ENCODE results near the gene FKBP3. TPM values are rescaled to one million over a fixed set of nuclear protein-coding genes. Genes with fewer than 3 reads are reported as not detected.

FKBP3 gene
- 154 and 157 TPM in 2 replicates for total RNA-seq (2021)
- long read RNA-seq, transcript FKBP3-202 (7 exons, 1,346 nt): major isoform, 109 of 128 reads
- long read RNA-seq, partial matches to known transcripts: 18 of 128 reads
- long read RNA-seq, other reads (novel, unspliced or antisense): 1 of 128 reads

DNA sequence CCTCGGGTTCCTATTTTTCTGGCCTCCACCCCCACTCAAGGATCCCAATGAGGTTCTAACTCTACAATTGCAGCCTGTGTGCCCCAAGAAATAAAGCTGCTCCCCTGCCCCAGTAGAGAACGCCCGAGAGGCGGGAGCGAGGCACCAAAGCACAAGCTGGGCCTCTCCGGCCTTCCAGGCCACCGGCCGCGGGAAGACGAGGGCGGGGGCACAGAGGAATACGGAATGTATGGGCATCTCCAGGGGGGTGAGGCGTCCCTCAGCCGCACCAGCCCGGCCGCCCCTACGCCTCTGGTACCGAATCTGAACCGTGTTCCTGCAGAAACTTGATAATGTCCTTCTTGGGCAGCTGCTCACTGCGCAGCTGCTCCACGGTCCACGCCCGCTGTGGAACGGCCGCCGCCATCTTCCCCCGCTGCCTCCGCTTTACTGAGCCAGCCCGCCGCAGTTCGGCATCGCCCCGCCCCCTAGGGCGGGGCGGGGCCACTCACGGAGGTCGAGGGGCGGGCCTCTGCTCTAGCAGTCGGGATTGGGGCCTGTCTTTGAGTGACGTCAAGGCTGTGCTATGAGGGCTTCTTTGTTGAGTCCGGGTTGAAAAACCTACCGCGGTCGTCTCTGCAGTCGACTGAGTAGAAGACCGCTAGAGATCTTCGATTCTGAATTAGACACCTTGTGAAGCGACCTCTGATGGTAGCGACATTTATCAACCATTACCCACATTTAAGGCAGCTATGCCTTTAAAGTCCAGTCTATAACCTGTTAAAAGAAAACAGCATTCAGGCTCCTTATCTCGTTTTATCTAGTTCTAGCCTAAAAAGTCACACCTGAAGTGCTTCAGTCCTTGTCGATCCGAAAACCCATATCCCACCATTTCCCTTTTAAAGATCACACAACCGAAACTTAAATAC is at the start of gene FKBP3:
Gene FKBP3 (minus strand): TSS at position 431 of the 908 bp plus-strand sequence. CDS start 25 bp downstream, at position 406.
- no peak within 1 kb of the TSS for H3K27ac ChIP-seq (ENCODE audit: insufficient read length, low read depth, low read length)
- peaks cover 9% of the 10 kb centered on the region; the same call in 1 of the 2 replicates for H3K79me2 ChIP-seq (ENCODE audit: insufficient read depth, low read length)
- peak within 1 kb of the TSS; percentile 99 to 100 for H3K4me3 Mint-ChIP-seq
- H4K91ac ChIP-seq (ENCODE audit: insufficient read length, low read depth, low read length): no peak within 1 kb of the TSS
- H3K4me1 ChIP-seq (ENCODE audit: insufficient read depth, low read length): no peaks in the 10 kb centered on the region
- H3K23me2 ChIP-seq (ENCODE audit: insufficient read length, low read depth, low read length, poor library complexity, severe bottlenecking): peaks cover 2% of the 10 kb centered on the region
- peak within 1 kb of the TSS; percentile 4 for H2BK5ac ChIP-seq (ENCODE audit: insufficient read length, low read length)
- TF ChIP-seq, protein P1, sequence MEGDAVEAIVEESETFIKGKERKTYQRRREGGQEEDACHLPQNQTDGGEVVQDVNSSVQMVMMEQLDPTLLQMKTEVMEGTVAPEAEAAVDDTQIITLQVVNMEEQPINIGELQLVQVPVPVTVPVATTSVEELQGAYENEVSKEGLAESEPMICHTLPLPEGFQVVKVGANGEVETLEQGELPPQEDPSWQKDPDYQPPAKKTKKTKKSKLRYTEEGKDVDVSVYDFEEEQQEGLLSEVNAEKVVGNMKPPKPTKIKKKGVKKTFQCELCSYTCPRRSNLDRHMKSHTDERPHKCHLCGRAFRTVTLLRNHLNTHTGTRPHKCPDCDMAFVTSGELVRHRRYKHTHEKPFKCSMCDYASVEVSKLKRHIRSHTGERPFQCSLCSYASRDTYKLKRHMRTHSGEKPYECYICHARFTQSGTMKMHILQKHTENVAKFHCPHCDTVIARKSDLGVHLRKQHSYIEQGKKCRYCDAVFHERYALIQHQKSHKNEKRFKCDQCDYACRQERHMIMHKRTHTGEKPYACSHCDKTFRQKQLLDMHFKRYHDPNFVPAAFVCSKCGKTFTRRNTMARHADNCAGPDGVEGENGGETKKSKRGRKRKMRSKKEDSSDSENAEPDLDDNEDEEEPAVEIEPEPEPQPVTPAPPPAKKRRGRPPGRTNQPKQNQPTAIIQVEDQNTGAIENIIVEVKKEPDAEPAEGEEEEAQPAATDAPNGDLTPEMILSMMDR (conservative IDR thresholded peaks at IDR 0.05): peak; percentile 31; the same call in 2 of the 3 replicates
- no peak within 1 kb of the TSS for H4K8ac ChIP-seq (replicated peaks; ENCODE audit: insufficient read length, low read depth, low read length)
- H3K23ac ChIP-seq (ENCODE audit: insufficient read length, low read depth, low read length): no peak within 1 kb of the TSS
- H3K36me3 Mint-ChIP-seq (ENCODE audit: insufficient read depth in 1 of 3, low read depth in 3 of 3): peaks cover 3 to 7% (median 4%) of the 10 kb centered on the region in 3 experiments; a peak in 4 of 7 replicates
- H2AK5ac ChIP-seq (ENCODE audit: insufficient read length, low read length): no peak within 1 kb of the TSS
- no peaks in the 10 kb centered on the region for H4K20me1 ChIP-seq (ENCODE audit: control insufficient read depth, insufficient read depth, insufficient read length)
- H2BK20ac ChIP-seq (ENCODE audit: low read depth, low read length, poor library complexity, severe bottlenecking): no peak within 1 kb of the TSS
- no peaks in the 10 kb centered on the region for H3K9me3 Mint-ChIP-seq
- H3K27me3 ChIP-seq (ENCODE audit: insufficient read depth, low read length): no peaks in the 10 kb centered on the region
- H2BK120ac ChIP-seq (ENCODE audit: low read depth, low read length, poor library complexity, severe bottlenecking): no peak within 1 kb of the TSS
- peak within 1 kb of the TSS; percentile 99 for H3K14ac ChIP-seq (ENCODE audit: insufficient read depth, low read length)
- peak within 1 kb of the TSS; percentile 99 for H3K18ac ChIP-seq (ENCODE audit: insufficient read length, low read depth, low read length)
- H3K56ac ChIP-seq (ENCODE audit: insufficient read length, low read depth, low read length): no peak within 1 kb of the TSS
- no peaks in the 10 kb centered on the region for H3K9me3 ChIP-seq (ENCODE audit: control insufficient read depth, low read depth, low read length)
- no peaks in the 10 kb centered on the region for H3K79me1 ChIP-seq (ENCODE audit: insufficient read depth, low read depth, low read length, poor library complexity, severe bottlenecking)
- H3T11ph ChIP-seq (ENCODE audit: low read length): no peak within 1 kb of the TSS
- peak within 1 kb of the TSS; percentile 93 for H2AFZ ChIP-seq (ENCODE audit: low read length)
- H2BK12ac ChIP-seq (ENCODE audit: insufficient read length, low read depth, low read length): no peak within 1 kb of the TSS
- H2BK15ac ChIP-seq (ENCODE audit: low read depth, low read length): no peak within 1 kb of the TSS
- H4K5ac ChIP-seq (ENCODE audit: insufficient read length, low read depth, low read length): no peak within 1 kb of the TSS
- peak; percentile 98 for DNase-seq
- no peaks in the 10 kb centered on the region for H3K27me3 Mint-ChIP-seq (ENCODE audit: low read depth)
- WGBS (ENCODE audit: extremely low coverage, insufficient read length, low lambda C conversion rate): no CpG with 5 or more reads among the region's 53 CpGs
- no peak within 1 kb of the TSS for H3K4ac ChIP-seq (ENCODE audit: low read depth, low read length)
- H3K4me2 ChIP-seq (ENCODE audit: insufficient read depth, insufficient read length, low read length): peak within 1 kb of the TSS; percentile 91
- H3K9ac ChIP-seq (ENCODE audit: extremely low read depth, insufficient read length, low read length): peak within 1 kb of the TSS; percentile 98
- H3K27ac Mint-ChIP-seq: peak within 1 kb of the TSS; percentile 98 to 100 (median 99)
- H3K4me1 Mint-ChIP-seq: peaks cover 17 to 25% of the 10 kb centered on the region in 2 experiments

All from H9 (cell line).